GM20431 (cell line): Measurements from ENCODE around the gene LXN.
"Not testable (repeated sequence)": the region's sequence is repeated elsewhere in the genome, so short reads cannot be mapped to it uniquely, and the experiment has no call there.

Experiments used
- in situ Hi-C: fragments of 300-500 bp; cut with MseI, MboI; formaldehyde crosslinking; loops from one replicate; pipeline ENCODE4 v1.15.0; 2020; ENCODE audit warnings: low sequenced_read_pairs; ENCODE audit not compliant: unreplicated experiment

The LXN gene, protein sequence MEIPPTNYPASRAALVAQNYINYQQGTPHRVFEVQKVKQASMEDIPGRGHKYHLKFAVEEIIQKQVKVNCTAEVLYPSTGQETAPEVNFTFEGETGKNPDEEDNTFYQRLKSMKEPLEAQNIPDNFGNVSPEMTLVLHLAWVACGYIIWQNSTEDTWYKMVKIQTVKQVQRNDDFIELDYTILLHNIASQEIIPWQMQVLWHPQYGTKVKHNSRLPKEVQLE

GRCh38 chr3:158672215-158673176 is at the start of gene LXN:
TSS of gene LXN (minus strand) at chr3:158672648. CDS start at chr3:158672478, 170 bp downstream.
- in situ Hi-C loops, result no loop called here

GRCh38 chr3:158722108-158722507 is 49.7 kb upstream of the LXN start:
- in situ Hi-C loops, result no loop called here

DNA sequence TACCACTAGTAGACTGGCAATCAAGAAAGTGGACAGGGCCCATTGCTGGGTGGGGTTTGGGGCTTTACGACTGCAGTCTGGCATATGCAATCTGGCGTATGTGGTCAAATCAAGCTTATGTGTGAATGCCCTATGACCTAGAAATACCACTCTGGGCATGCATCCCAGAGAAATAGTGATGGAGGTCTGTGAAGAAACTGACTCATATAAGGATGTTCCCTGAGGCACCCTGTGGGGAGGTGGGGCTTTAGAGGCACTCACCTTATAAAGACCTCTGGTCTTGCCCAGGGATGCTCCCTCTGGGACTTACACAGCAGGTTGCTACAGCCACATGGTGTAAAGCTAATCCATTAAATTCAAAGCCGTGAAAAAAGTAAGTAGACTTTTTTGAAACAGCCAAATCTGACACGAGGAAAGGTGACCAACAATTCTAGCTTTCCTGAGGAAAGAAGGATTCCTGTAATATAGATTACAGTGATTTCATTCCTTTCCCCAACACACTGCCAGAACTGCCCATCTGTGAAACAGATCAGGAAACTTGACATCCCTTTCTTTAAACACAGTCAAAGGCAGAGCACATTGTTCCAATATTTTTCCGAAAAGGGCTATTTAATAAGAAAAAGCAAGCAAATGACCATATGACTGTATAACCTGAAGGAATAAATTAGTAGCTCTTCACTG is 46.2 kb upstream of the LXN start:
- in situ Hi-C loops, result no loop called here

DNA sequence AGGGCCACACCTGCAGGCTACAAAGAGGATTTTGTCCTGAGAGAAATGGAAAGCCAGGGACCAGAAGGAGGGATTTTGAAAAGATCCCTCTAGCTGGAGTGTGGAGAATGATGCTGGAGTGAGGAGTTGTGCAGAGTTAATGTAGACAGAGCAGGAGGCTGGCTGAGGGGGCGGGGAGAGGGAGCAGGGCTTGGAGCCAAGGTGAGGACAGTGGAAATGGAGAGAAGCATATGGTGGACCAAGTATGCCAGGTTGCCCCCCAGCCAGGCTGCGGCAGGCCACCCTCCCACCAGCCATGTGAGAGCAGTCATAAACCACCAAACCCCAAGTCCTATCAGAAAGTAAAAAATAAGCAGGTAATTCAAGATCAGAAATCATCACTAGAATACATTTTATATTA is 45.1 kb upstream of the LXN start:
- in situ Hi-C loops, result no loop called here

DNA sequence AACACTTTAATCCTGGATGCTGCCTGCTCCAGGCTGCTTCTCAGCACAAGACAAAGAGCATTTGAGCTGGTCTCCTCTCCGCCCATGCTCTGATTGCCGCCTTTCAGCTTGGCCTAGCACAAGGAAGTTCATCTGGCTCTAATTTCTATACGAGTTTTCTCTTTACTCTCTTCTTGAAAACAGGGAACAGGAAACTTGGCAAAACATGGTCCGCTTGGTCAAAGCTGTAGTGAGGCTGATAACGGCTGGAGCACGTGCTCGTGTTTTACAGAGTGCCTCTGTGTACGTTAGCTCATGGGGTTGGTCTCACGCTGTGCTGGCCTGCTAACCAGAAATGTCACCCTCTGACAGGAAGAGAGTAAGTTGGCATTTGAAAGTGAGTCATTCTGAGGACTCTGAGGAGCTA is 40.6 kb upstream of the LXN start:
- in situ Hi-C loops, result no loop called here

GRCh38 chr3:158712443-158712842 is 40.0 kb upstream of the LXN start:
- in situ Hi-C loops, result no loop called here

GRCh38 chr3:158711886-158712285 is 39.4 kb upstream of the LXN start:
- in situ Hi-C loops, result no loop called here

- in situ Hi-C loops, result no loop called here
These were observed 38.2 kb upstream of the LXN start for GRCh38 chr3:158710601-158711000.

- in situ Hi-C loops, result no loop called here
These were observed 37.2 kb upstream of the LXN start for GRCh38 chr3:158709666-158710083.

- in situ Hi-C loops, result no loop called here
These were observed 31.1 kb upstream of the LXN start for GRCh38 chr3:158703566-158703965.

GRCh38 chr3:158702815-158703481 is 30.5 kb upstream of the LXN start:
- in situ Hi-C loops, result no loop called here

- in situ Hi-C loops, result no loop called here
These were observed 29.1 kb upstream of the LXN start for GRCh38 chr3:158701420-158702065.

- in situ Hi-C loops, result no loop called here
These were observed 28.1 kb upstream of the LXN start for GRCh38 chr3:158700559-158700958.

DNA sequence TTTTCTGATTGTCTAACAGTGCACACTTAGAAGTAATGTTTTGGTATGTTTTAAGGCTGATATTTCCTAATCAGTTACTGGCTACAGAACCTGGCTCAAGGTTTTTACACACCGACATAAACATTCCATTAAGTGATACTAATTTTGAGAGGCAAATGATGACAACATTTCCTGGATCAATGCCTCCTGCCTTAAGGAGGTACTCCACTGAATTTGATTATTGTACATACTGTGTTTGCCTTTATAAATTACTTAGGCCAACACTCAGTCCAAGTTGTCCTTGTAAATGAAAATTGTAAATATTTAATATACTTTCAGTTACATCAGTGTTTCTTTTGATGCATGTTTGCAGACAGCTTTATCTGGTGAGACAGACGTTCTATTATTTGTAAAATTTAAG is 24.2 kb upstream of the LXN start:
- in situ Hi-C loops, result no loop called here

- in situ Hi-C loops, result not testable (repeated sequence)
These were observed 21.5 kb upstream of the LXN start for GRCh38 chr3:158693866-158694456.

GRCh38 chr3:158685159-158685558 is 12.7 kb upstream of the LXN start:
- in situ Hi-C loops, result no loop called here

- in situ Hi-C loops, result no loop called here
These were observed 10.9 kb upstream of the LXN start for GRCh38 chr3:158683230-158683962.

GRCh38 chr3:158680861-158681260 is 8.4 kb upstream of the LXN start:
- in situ Hi-C loops, result no loop called here

GRCh38 chr3:158679547-158680000 is 7.1 kb upstream of the LXN start:
- in situ Hi-C loops, result no loop called here
